ENCODE data around the gene RNU5B-1.

- TF ChIP-seq EZH2 (IDR thresholded peaks at IDR 0.05; ENCODE audit: insufficient read depth, poor library complexity, severe bottlenecking) = no peak
- TF ChIP-seq EZH2phosphoT487 (IDR thresholded peaks at IDR 0.05; ENCODE audit: insufficient read depth, low read depth) = no peak
These were observed 25.7 kb downstream of the RNU5B-1 start for GRCh38 chr15:65329984-65330735.
